ENCODE results near the gene DNAH9. TPM values are rescaled to one million over a fixed set of nuclear protein-coding genes. Genes with fewer than 3 reads are reported as not detected.

The DNAH9 gene
- total and polyA plus RNA-seq, 2 of the 8 experiments (the other 6 are each of a cell fraction or from before 2014, with no cell fraction given): 0.21 to 0.86 TPM

DNA sequence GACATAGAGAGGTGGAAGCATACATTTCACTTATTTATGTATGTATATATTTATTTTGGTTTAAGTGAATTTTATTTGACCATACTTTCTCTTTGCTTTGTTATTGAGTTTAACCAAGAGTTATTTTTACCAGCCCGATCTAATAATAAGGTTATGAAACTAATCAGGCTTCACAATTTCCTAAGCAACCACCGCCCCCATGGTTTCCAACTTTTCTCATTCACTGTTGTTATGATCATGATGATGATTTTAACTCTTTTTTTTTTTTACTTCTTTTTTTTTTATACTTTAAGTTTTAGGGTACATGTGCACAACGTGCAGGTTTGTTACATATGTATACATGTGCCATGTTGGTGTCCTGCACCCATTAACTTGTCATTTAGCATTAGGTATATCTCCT lies 30.6 kb downstream of the DNAH9 start:
- Histone ChIP-seq H3K56ac (replicated peaks; ENCODE audit: insufficient read length, low read depth, low read length) (no peak overlapping the region), H3K4me2 (ENCODE audit: insufficient read depth in 1 of 2, low read depth in 2 of 2, low read length in 2 of 2) (no peak overlapping the region), H4K91ac (replicated peaks; ENCODE audit: insufficient read length, low read length) (no peak overlapping the region), H3K27ac (ENCODE audit: low read depth, low read length) (no peak overlapping the region), H4K5ac (ENCODE audit: insufficient read length, low read depth, low read length) (no peak overlapping the region), H2BK12ac (ENCODE audit: low read depth, low read length) (no peak overlapping the region), H3K23me2 (ENCODE audit: low read depth, low read length) (no peaks in the 10 kb centered on the region), H3K18ac (ENCODE audit: extremely low read depth, low read length) (no peak overlapping the region), H3K36me3 (ENCODE audit: control insufficient read depth in 2 of 4, insufficient read depth in 4 of 4, low read length in 3 of 4) (no peaks in the 10 kb centered on the region), H2BK20ac (ENCODE audit: low read length) (no peak overlapping the region), H3K4ac (replicated peaks; ENCODE audit: insufficient read length, low read depth, low read length) (no peak overlapping the region), H4K20me1 (replicated peaks in 1 of 2; ENCODE audit: control insufficient read depth in 1 of 2, insufficient read depth in 2 of 2, low read length in 2 of 2) (no peaks in the 10 kb centered on the region), H2BK15ac (ENCODE audit: low read length) (no peak overlapping the region), H3K14ac (ENCODE audit: insufficient read length) (no peak overlapping the region), H3K4me1 (replicated peaks in 1 of 4; ENCODE audit: control insufficient read depth in 3 of 4, insufficient read depth in 4 of 4, low read length in 3 of 4) (no peaks in the 10 kb centered on the region), H3K27me3 (replicated peaks in 1 of 4; ENCODE audit: control insufficient read depth in 3 of 4, extremely low read depth in 1 of 4, insufficient read depth in 3 of 4, low read length in 3 of 4) (no peaks in the 10 kb centered on the region), H3K79me2 (ENCODE audit: control insufficient read depth in 1 of 2, insufficient read depth in 2 of 2, low read length in 2 of 2) (no peaks in the 10 kb centered on the region), H2AK5ac (ENCODE audit: low read depth, low read length) (no peak overlapping the region), H2BK5ac (ENCODE audit: low read depth, low read length) (no peak overlapping the region), H2AFZ (ENCODE audit: low read length) (no peak overlapping the region), H4K8ac (ENCODE audit: extremely low read depth, insufficient read depth, low read length) (no peak overlapping the region), H3K9ac (replicated peaks in 1 of 4; ENCODE audit: extremely low read depth in 1 of 4, low read depth in 3 of 4, low read length in 3 of 4) (no peak overlapping the region), H3K9me3 (ENCODE audit: insufficient read depth in 2 of 2, low read depth in 1 of 2, low read length in 1 of 2) (no peaks in the 10 kb centered on the region), H2BK120ac (replicated peaks; ENCODE audit: low read depth, low read length) (no peak overlapping the region), H3K23ac (ENCODE audit: insufficient read length) (no peak overlapping the region), H3K79me1 (ENCODE audit: low read depth, low read length) (no peaks in the 10 kb centered on the region), H3K4me3 (ENCODE audit: extremely low read depth in 1 of 4, insufficient read depth in 2 of 4, low read depth in 3 of 4, low read length in 4 of 4) (no peak overlapping the region)
- FAIRE-seq: no peak
- CTCF ChIA-PET (ENCODE audit: partially characterized antibody): interaction anchor here (0.9 to 3.5 kb wide), 5 partner anchors 9 to 237 kb away, joined by 3 to 17 read pairs (median 3); no protein-coding TSS in a partner anchor
- POLR2A ChIA-PET (ENCODE audit: partially characterized antibody): no interaction called here
- DNase-seq (ENCODE audit: low read depth in 1 of 2, low spot score in 2 of 2): no peak
- WGBS, 2 experiments (ENCODE audit: extremely low coverage in 1 of 2, insufficient coverage in 1 of 2, insufficient read length in 1 of 2, insufficient replicate concordance in 2 of 2, low coverage in 1 of 2, low lambda C conversion rate in 2 of 2, missing lambda C conversion rate in 1 of 2): 83% methylated on average over 2 of the region's 3 CpGs; no CpG with 5 or more reads in 1 of the 2 experiments
- TF ChIP-seq PHF8 (conservative IDR thresholded peaks at IDR 0.05; ENCODE audit: low read depth, low read length): no peak
- no peak for TF ChIP-seq CHD1 (IDR thresholded peaks at IDR 0.05; ENCODE audit: low read depth, low read length)
- TF ChIP-seq CREB1 (IDR thresholded peaks at IDR 0.05): no peak
- no peak for TF ChIP-seq SIN3A (conservative IDR thresholded peaks at IDR 0.05 in 1 of 2, IDR thresholded peaks at IDR 0.05 in 1 of 2; ENCODE audit: low read depth in 1 of 2, low read length in 2 of 2)
- TF ChIP-seq BCL11A (IDR thresholded peaks at IDR 0.05; ENCODE audit: low read depth in 2 of 2, low read length in 2 of 2): no peak
- no peak for TF ChIP-seq RNF2 (IDR thresholded peaks at IDR 0.05; ENCODE audit: borderline replicate concordance, low read depth, low read length, missing control alignments, poor library complexity, severe bottlenecking)
- no peak for TF ChIP-seq SP4 (IDR thresholded peaks at IDR 0.05; ENCODE audit: low read length)
- TF ChIP-seq CTBP2 (IDR thresholded peaks at IDR 0.05; ENCODE audit: borderline replicate concordance, insufficient read depth, insufficient read length, low read length): no peak
- no peak for TF ChIP-seq CBX5 (IDR thresholded peaks at IDR 0.05; ENCODE audit: low read depth, low read length)
- no peak for TF ChIP-seq TBP (IDR thresholded peaks at IDR 0.05; ENCODE audit: low read depth, low read length)
- no peak for TF ChIP-seq SAP30 (IDR thresholded peaks at IDR 0.05; ENCODE audit: insufficient read depth, insufficient replicate concordance, low read length)
- no peak for TF ChIP-seq BACH1 (IDR thresholded peaks at IDR 0.05; ENCODE audit: low read length)
- no peak for TF ChIP-seq YY1 (IDR thresholded peaks at IDR 0.05; ENCODE audit: low read depth, low read length)
- TF ChIP-seq RAD21 (IDR thresholded peaks at IDR 0.05 in 1 of 2, conservative IDR thresholded peaks at IDR 0.05 in 1 of 2; ENCODE audit: low read depth in 2 of 2, low read length in 2 of 2): no peak

Measured in H1 (cell line).